CD14-positive monocyte (primary cell): ENCODE measurements around the gene RAB3C. TPM values are rescaled to one million over a fixed set of nuclear protein-coding genes. Genes with fewer than 3 reads are reported as not detected.

Experiments used
- DNase-seq, 3 donors: peaks; one replicate each; pipeline ENCODE4 v3.0.0-alpha.2; 2011 to 2022
- H2AFZ ChIP-seq: 2 replicates; pipeline ENCODE4 v1.6.0; 2012; ENCODE audit warnings: mild to moderate bottlenecking, low read depth, low read length, inconsistent platforms; ENCODE audit not compliant: insufficient read depth, poor library complexity, severe bottlenecking
- H3K27ac ChIP-seq, 2 donors: 1 replicate in 1 of 2; 2 replicates in 1 of 2; pipeline ENCODE4 v1.5.1; 2012 to 2013; ENCODE audit warnings: low read length in 2 of 2, control low read depth in 1 of 2, inconsistent platforms in 1 of 2, low read depth in 1 of 2, mild to moderate bottlenecking in 1 of 2
- H3K27me3 ChIP-seq, 2 donors: one replicate each; pipeline versions ENCODE4 v1.6.0 to v1.6.1; 2011 to 2013; ENCODE audit warnings: low read length in 2 of 2; ENCODE audit not compliant: control insufficient read depth in 2 of 2, insufficient read depth in 2 of 2
- H3K36me3 ChIP-seq, 2 donors: replicated peaks in 1 of 2; 1 replicate in 1 of 2; 2 replicates in 1 of 2; pipeline versions ENCODE4 v1.5.1 to v1.6.1; 2012 to 2013; ENCODE audit warnings: low read length in 2 of 2, control low read depth in 1 of 2, inconsistent platforms in 1 of 2, mild to moderate bottlenecking in 1 of 2; ENCODE audit not compliant: insufficient read depth in 2 of 2, control insufficient read depth in 1 of 2
- H3K4me1 ChIP-seq, 2 donors: 1 replicate in 1 of 2; 2 replicates in 1 of 2; pipeline versions ENCODE4 v1.5.1 to v1.6.1; 2012 to 2013; ENCODE audit warnings: low read length in 2 of 2, control low read depth in 1 of 2, inconsistent platforms in 1 of 2, mild to moderate bottlenecking in 1 of 2, moderate library complexity in 1 of 2; ENCODE audit not compliant: insufficient read depth in 2 of 2, control insufficient read depth in 1 of 2
- H3K4me2 ChIP-seq: replicated peaks from 2 replicates; pipeline ENCODE3; 2012; ENCODE audit warnings: low read length, moderate library complexity, mild to moderate bottlenecking; ENCODE audit not compliant: poor library complexity, severe bottlenecking; ENCODE audit errors: extremely low read depth
- H3K4me3 ChIP-seq, 3 experiments: fragments of 200-600 bp in 1 of 3; sonication (generic) in 1 of 3; replicated peaks in 1 of 3; 1 replicate in 2 of 3; 2 replicates in 1 of 3; pipeline ENCODE4 v1.5.1; 2011 to 2013; ENCODE audit warnings: low read length in 3 of 3, mild to moderate bottlenecking in 3 of 3, control low read depth in 2 of 3, low read depth in 2 of 3, inconsistent platforms in 1 of 3, moderate library complexity in 1 of 3
- H3K79me2 ChIP-seq: 2 replicates; pipeline ENCODE4 v1.6.0; 2012; ENCODE audit warnings: mild to moderate bottlenecking, control low read depth, inconsistent platforms, low read length, moderate library complexity; ENCODE audit not compliant: insufficient read depth
- H3K9ac ChIP-seq: 2 replicates; pipeline ENCODE4 v1.6.0; 2017; ENCODE audit warnings: low read length, mild to moderate bottlenecking; ENCODE audit not compliant: insufficient read depth, poor library complexity, severe bottlenecking
- H3K9me3 ChIP-seq, 2 donors: replicated peaks in 1 of 2; 1 replicate in 1 of 2; 2 replicates in 1 of 2; pipeline versions ENCODE4 v1.5.1 to v1.6.1; 2012 to 2013; ENCODE audit warnings: low read length in 2 of 2, control low read depth in 1 of 2; ENCODE audit not compliant: control insufficient read depth in 1 of 2, insufficient read depth in 1 of 2
- H4K20me1 ChIP-seq: 2 replicates; pipeline ENCODE4 v1.6.0; 2012; ENCODE audit warnings: mild to moderate bottlenecking, low read length, control low read depth, moderate library complexity; ENCODE audit not compliant: insufficient read depth
- H3K27ac Mint-ChIP-seq, 7 donors: one replicate each; pipeline ENCODE4 v1.8.0; 2020; ENCODE audit warnings: mild to moderate bottlenecking in 7 of 7, mixed read lengths in 7 of 7, moderate library complexity in 6 of 7, inconsistent platforms in 2 of 7
- H3K27me3 Mint-ChIP-seq, 3 donors: one replicate each; pipeline ENCODE4 v1.8.0; 2021 to 2022; ENCODE audit warnings: low read depth in 3 of 3, mild to moderate bottlenecking in 3 of 3, mixed read lengths in 3 of 3, moderate library complexity in 3 of 3, inconsistent platforms in 1 of 3
- H3K36me3 Mint-ChIP-seq, 2 donors: one replicate each; pipeline ENCODE4 v1.8.0; 2020; ENCODE audit warnings: mixed read lengths in 2 of 2, inconsistent platforms in 1 of 2, mild to moderate bottlenecking in 1 of 2
- H3K4me1 Mint-ChIP-seq: one replicate; pipeline ENCODE4 v1.8.0; 2020; ENCODE audit warnings: mild to moderate bottlenecking, mixed read lengths
- H3K4me3 Mint-ChIP-seq, 2 donors: one replicate each; pipeline ENCODE4 v1.8.0; 2020; ENCODE audit warnings: mild to moderate bottlenecking in 2 of 2, mixed read lengths in 2 of 2, moderate library complexity in 1 of 2
- H3K9me3 Mint-ChIP-seq, 7 donors: one replicate each; pipeline ENCODE4 v1.8.0; 2020 to 2022; ENCODE audit warnings: mixed read lengths in 7 of 7, mild to moderate bottlenecking in 6 of 7, moderate library complexity in 6 of 7, inconsistent platforms in 2 of 7
- CTCF ChIP-seq: fragments of 200-600 bp; IDR thresholded peaks from one replicate; pipeline ENCODE4 v1.8.0; 2022; ENCODE audit warnings: antibody characterized with exemption, mild to moderate bottlenecking
- WGBS: methylation state at CpG from one replicate; pipeline ENCODE4 v1.1.5; 2013; ENCODE audit warnings: missing lambda C conversion rate; ENCODE audit not compliant: insufficient coverage; 5-methylcytosine and 5-hydroxymethylcytosine counted together
- intact Hi-C, 2 donors: fragments of 100-400 bp; cut with micrococcal nuclease; formaldehyde crosslinking; loops; one replicate each; pipeline versions ENCODE4 v1.15.0 to v1.15.1; 2023
- polyA plus RNA-seq, 3 donors: library from polyadenylated mRNA; depleted of rRNA in 1 of 3; unstranded in 2 of 3; stranded (reverse) in 1 of 3; fragments of 300-500 nt in 2 of 3; fragments of >200 nt in 1 of 3; fragmentation: Illumina TruSeq in 2 of 3; gene quantifications; 1 replicate in 2 of 3; 2 replicates in 1 of 3; pipeline ENCODE4 v1.2.3, GENCODE V29; 2012 to 2021

The RAB3C gene
- polyA plus RNA-seq, 3 donors: under 0.01 to 0.81 TPM; not detected in 1

GRCh38 chr5:58786035-58786434 lies 203.2 kb downstream of the RAB3C start:
- H3K27ac ChIP-seq: no peak overlapping the region
- peak overlapping the region; percentile 68 for H2AFZ ChIP-seq
- no peaks in the 10 kb centered on the region for H3K9me3 ChIP-seq
- intact Hi-C loops: no loop called here
- H3K79me2 ChIP-seq: no peaks in the 10 kb centered on the region
- peak overlapping the region; percentile 60 for H3K4me2 ChIP-seq
- H3K36me3 ChIP-seq: no peaks in the 10 kb centered on the region
- no peak overlapping the region for H3K27ac Mint-ChIP-seq
- H3K9me3 Mint-ChIP-seq: peaks cover 0 to 3% (median 0%) of the 10 kb centered on the region in 7 donors
- H4K20me1 ChIP-seq: no peaks in the 10 kb centered on the region
- peaks cover 9% of the 10 kb centered on the region for H3K4me1 Mint-ChIP-seq
- peaks cover 0 to 3% (median 2%) of the 10 kb centered on the region in 3 donors for H3K27me3 Mint-ChIP-seq
- peak overlapping the region; percentile 71 to 88 for H3K4me3 Mint-ChIP-seq
- H3K4me1 ChIP-seq: no peaks in the 10 kb centered on the region
- TF ChIP-seq CTCF: no peak
- no peaks in the 10 kb centered on the region for H3K27me3 ChIP-seq
- DNase-seq: no peak
- H3K9ac ChIP-seq: no peak overlapping the region
- peak overlapping the region in 1 of 3 experiments; percentile 54 for H3K4me3 ChIP-seq
- H3K36me3 Mint-ChIP-seq: no peaks in the 10 kb centered on the region
- WGBS: 100% methylated on average over 1 of the region's 2 CpGs

GRCh38 chr5:58786711-58787303 lies 203.9 kb downstream of the RAB3C start:
- peak in 1 of 3 donors; percentile 5 for DNase-seq
- intact Hi-C loops: no loop called here
- H3K4me2 ChIP-seq: peak overlapping the region; percentile 60
- H4K20me1 ChIP-seq: no peaks in the 10 kb centered on the region
- peaks cover 0 to 3% (median 0%) of the 10 kb centered on the region in 7 donors for H3K9me3 Mint-ChIP-seq
- H3K4me3 ChIP-seq: peak overlapping the region; percentile 17 to 54 (median 21)
- no peaks in the 10 kb centered on the region for H3K36me3 Mint-ChIP-seq
- H3K4me1 Mint-ChIP-seq: peaks cover 9% of the 10 kb centered on the region
- no peak overlapping the region for H3K27ac Mint-ChIP-seq
- no peaks in the 10 kb centered on the region for H3K9me3 ChIP-seq
- H2AFZ ChIP-seq: peak overlapping the region; percentile 68
- H3K27ac ChIP-seq: no peak overlapping the region
- H3K4me3 Mint-ChIP-seq: peak overlapping the region; percentile 71 to 88
- WGBS: 73% methylated on average over 15 of the region's 21 CpGs
- no peaks in the 10 kb centered on the region for H3K36me3 ChIP-seq
- no peaks in the 10 kb centered on the region for H3K79me2 ChIP-seq
- no peaks in the 10 kb centered on the region for H3K27me3 ChIP-seq
- H3K4me1 ChIP-seq: no peaks in the 10 kb centered on the region
- H3K27me3 Mint-ChIP-seq: peaks cover 0 to 3% (median 2%) of the 10 kb centered on the region in 3 donors
- no peak for TF ChIP-seq CTCF
- H3K9ac ChIP-seq: peak overlapping the region; percentile 27
